AG09309 (cell line): ENCODE results near the gene ADRA2B.

ENCODE experiments used
- DNase-seq: peaks from one replicate; pipeline ENCODE4 v3.0.0-alpha.2; 2010; ENCODE audit warnings: low read depth
- H3K4me3 ChIP-seq: 2 replicates; pipeline ENCODE4 v1.5.1; 2011; ENCODE audit warnings: mild to moderate bottlenecking, low read depth, low read length, moderate library complexity; ENCODE audit not compliant: control insufficient read depth
- TF ChIP-seq, protein P1 (sequence below): IDR thresholded peaks from 2 replicates; pipeline ENCODE4 v1.5.1; 2011; ENCODE audit warnings: mild to moderate bottlenecking, low read depth, low read length, inconsistent platforms; ENCODE audit not compliant: insufficient read depth, control insufficient read depth; ENCODE audit errors: missing control alignments

The ADRA2B gene

DNA sequence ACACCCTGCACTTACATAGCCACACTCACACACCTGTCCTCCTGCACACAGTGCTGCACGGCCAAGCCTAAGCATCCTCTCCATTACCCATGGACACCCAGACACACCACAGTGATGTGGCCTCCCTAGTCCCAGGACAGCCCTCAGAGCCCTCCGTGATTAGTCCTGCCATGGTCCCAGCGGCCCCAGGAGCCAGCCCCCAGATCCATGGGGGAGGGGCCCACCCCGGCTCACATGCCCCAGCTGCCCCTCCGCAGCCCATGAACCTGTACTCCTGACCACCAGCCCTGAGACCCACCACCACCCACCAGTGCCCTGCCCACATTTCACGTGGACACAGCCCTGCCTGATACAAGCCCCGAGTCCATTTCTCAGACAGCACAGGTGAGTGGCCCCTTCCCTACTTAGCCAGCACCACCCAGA, 36.9 kb upstream of the ADRA2B start:
- H3K4me3 ChIP-seq, result no peak overlapping the region
- DNase-seq, result no peak
- TF ChIP-seq, protein P1, sequence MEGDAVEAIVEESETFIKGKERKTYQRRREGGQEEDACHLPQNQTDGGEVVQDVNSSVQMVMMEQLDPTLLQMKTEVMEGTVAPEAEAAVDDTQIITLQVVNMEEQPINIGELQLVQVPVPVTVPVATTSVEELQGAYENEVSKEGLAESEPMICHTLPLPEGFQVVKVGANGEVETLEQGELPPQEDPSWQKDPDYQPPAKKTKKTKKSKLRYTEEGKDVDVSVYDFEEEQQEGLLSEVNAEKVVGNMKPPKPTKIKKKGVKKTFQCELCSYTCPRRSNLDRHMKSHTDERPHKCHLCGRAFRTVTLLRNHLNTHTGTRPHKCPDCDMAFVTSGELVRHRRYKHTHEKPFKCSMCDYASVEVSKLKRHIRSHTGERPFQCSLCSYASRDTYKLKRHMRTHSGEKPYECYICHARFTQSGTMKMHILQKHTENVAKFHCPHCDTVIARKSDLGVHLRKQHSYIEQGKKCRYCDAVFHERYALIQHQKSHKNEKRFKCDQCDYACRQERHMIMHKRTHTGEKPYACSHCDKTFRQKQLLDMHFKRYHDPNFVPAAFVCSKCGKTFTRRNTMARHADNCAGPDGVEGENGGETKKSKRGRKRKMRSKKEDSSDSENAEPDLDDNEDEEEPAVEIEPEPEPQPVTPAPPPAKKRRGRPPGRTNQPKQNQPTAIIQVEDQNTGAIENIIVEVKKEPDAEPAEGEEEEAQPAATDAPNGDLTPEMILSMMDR, result no peak

DNA sequence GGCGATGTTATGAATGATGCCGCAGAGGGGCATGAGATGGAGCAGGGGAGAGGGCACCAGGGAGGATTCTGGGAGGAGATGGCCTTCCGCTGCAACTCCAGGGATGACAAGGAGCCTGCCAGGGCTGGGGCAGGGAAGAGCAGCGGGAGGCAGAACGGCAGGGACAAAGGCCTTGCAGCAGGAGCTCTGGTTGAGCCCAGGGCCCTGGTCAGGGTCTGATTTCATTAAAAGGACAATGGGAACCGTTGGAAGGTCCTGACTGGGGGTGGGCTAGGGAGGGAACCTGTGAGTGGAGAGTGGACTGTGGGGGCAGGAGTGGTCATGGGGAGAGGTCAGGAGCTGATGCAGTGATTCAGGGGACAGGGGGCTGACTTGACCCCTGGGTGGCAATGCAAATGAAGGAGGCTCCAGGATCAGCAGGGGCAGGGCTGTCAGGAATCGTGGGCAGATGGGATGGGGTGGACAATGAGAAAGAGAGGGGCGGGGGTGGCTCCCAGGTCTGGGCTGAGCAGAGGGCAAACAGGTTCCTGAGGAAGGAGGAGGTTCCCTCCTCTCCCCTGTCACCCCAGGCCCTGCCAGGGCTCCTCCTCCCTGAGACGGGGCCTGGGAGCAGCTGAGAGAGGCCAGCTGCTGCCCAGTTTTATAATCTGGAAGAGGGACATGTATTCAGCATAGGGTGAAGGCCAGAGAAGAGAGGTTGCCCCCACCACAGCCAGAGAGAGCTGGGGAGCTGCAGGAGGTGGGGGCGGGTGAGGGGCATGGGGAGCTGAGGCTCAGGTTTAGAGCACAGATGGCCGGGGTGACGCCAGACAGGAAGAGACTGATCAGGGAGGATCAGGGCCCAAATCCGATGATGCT, 36.2 kb upstream of the ADRA2B start:
- no peak for DNase-seq
- TF ChIP-seq, protein P1, result no peak
- H3K4me3 ChIP-seq, result no peak overlapping the region

DNA sequence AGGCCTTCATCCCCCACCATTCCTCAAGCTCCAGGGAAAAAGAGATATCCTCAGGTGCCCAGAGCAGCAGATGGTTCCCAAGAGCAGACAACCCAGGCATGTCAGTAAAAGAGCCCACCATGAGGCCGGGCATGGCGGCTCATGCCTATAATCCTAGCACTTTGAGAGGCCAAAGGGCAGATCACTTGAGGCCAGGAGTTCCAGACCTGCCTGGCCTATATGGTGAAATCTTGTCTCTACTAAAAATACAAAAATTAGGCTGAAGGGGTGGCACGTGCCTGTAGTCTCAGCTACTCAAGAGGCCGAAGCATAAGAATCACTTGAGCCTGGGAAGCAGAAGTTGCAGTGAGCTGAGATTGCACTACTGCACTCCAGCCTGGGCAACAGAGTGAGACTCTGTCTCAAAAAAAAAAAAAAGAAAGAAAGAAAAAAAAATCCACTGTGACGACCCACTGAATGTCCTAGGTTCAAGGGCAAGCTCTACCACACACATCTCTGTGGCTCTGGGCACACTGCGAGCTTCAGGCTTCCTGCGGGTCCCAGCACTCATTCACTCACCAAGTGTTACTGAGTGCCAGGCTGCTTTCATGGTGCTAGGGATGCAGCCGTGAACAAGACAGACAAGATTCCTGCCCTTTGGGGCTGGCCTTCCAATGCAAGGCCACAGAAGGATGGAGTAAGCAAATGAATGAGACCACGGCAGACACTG, 35.4 kb upstream of the ADRA2B start:
- no peak for DNase-seq
- H3K4me3 ChIP-seq, result no peak overlapping the region
- TF ChIP-seq, protein P1, result no peak

DNA sequence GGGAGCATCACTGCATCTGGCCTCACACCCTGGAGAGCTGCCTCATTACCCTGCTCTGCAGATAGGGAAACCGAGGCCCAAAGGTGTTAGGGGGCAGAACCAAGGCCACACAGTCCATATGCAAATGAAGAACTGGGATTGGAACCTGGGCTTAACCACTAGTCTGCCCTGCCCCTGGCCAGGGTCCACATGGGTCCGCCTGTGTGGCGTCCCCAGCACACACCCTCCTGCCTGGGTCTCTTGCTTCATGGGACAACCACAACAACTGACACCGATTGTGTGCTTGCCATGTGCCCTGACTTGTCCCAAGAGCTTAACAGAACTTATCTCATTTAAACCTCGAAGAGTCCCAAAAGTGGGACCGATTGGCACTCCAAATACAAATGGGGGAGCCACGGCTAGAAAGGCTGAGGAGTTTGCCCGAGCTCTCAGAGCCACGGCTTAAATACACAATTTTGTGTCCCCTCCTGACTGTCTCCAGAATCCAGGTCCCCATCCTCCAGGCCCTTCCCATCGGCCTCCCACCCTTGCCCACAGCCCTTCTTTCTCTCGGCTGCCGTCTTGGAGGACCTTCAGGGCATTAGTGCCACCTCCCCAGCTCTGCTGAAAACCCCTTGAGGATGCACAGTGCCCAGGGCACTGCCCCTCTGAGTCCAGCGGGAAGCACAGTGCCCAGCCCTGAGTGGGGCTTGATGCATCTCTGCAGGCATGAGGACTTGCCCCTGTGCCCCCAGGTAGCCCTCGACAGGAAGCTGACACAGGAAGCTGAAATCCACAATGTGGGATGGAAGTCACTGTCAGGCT, 34.6 kb upstream of the ADRA2B start:
- no peak for DNase-seq
- H3K4me3 ChIP-seq, result no peak overlapping the region
- TF ChIP-seq, protein P1, result no peak

DNA sequence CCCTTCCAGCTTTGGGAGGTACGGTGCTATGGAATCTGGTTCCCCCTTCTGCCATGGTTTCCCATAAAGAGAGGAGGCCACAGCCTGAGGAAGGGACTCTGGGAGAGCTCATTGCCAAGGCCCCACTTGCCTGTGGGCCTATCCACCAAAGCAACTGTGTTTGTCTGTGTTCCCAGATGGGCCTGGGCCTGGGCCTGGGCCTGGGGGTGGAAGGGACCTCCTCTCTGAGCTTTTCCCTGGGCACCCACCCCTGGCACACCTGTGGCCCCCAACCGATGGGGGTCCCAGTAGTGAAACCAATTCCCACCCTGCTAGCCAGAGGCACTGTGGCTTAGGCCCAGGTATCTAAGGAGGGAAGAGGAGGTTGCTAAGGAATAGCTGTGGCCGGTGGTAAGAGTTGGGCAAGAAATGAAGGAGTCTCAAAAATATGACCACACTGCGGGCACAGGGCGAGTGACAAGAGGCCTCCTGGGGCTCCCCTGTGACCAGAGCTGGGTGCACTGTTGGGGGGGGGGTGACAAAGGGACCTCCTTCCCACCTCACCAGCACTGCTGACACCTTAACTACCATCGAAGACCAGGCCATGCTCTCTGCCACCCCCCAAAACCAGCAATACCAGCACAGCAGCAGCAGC, 33.8 kb upstream of the ADRA2B start:
- no peak overlapping the region for H3K4me3 ChIP-seq
- DNase-seq, result no peak
- TF ChIP-seq, protein P1, result no peak
